Measurements from ENCODE around the gene TEX51.
A peak's percentile ranks its signal among the peaks of the same experiment; 100 is the strongest.

TEX51 gene

GRCh38 chr2:126879348-126880298 is 19.1 kb upstream of the TEX51 start:
- H3K27ac ChIP-seq (ENCODE audit: low read depth, low read length) = no peak overlapping the region
- H3K4ac ChIP-seq (ENCODE audit: low read depth, low read length) = no peak overlapping the region
- no peak for DNase-seq
- H3K79me1 ChIP-seq (ENCODE audit: low read length) = no peaks in the 10 kb centered on the region
- no peak overlapping the region for H3K4me2 ChIP-seq (ENCODE audit: low read length)
- no peak overlapping the region for H4K12ac ChIP-seq (ENCODE audit: low read depth, low read length)
- WGBS (ENCODE audit: extremely low coverage, insufficient coverage, insufficient read length) = no CpG with 5 or more reads among the region's 12 CpGs
- no peak overlapping the region for H3K18ac ChIP-seq (ENCODE audit: low read length)
- H3K9ac ChIP-seq (ENCODE audit: low read length) = no peak overlapping the region
- peaks cover 6 to 7% of the 10 kb centered on the region in 2 experiments for H3K4me1 ChIP-seq (ENCODE audit: control insufficient read depth in 1 of 2, insufficient read depth in 2 of 2, low read length in 2 of 2)
- no peaks in the 10 kb centered on the region for H3K79me2 ChIP-seq (ENCODE audit: control insufficient read depth, insufficient read depth, low read length, poor library complexity)
- H3K14ac ChIP-seq (ENCODE audit: low read length) = no peak overlapping the region
- H3K4me3 ChIP-seq (ENCODE audit: low read depth, low read length) = peak overlapping the region; percentile 29
- no peaks in the 10 kb centered on the region for H3K27me3 ChIP-seq (ENCODE audit: insufficient read depth, low read length)
- no peak overlapping the region for H2AK5ac ChIP-seq (ENCODE audit: low read length)
- H3K36me3 ChIP-seq (ENCODE audit: control insufficient read depth in 1 of 2, insufficient read depth in 2 of 2, low read length in 2 of 2) = no peaks in the 10 kb centered on the region
- H4K8ac ChIP-seq (ENCODE audit: low read depth, low read length) = no peak overlapping the region
- no peak overlapping the region for H2AFZ ChIP-seq (ENCODE audit: insufficient read depth, low read length, poor library complexity)
- no peak overlapping the region for H4K91ac ChIP-seq (ENCODE audit: low read depth, low read length)
- H3K23ac ChIP-seq (ENCODE audit: low read length) = peak overlapping the region; percentile 80
- H2BK5ac ChIP-seq (ENCODE audit: low read depth, low read length, poor library complexity) = no peak overlapping the region
- no peak overlapping the region for H2BK12ac ChIP-seq (ENCODE audit: low read length)
- H2BK120ac ChIP-seq (ENCODE audit: insufficient read depth, low read length, poor library complexity) = no peak overlapping the region
- H3K9me3 ChIP-seq (ENCODE audit: insufficient read depth, low read depth, low read length) = peaks cover 17% of the 10 kb centered on the region

- Histone ChIP-seq H3K14ac (ENCODE audit: low read length) (no peak overlapping the region), H3K18ac (ENCODE audit: low read length) (no peak overlapping the region), H2AK5ac (ENCODE audit: low read length) (no peak overlapping the region), H3K27ac (ENCODE audit: low read depth, low read length) (no peak overlapping the region), H2AFZ (ENCODE audit: insufficient read depth, low read length, poor library complexity) (no peak overlapping the region), H2BK12ac (ENCODE audit: low read length) (no peak overlapping the region), H3K4me3 (ENCODE audit: low read depth, low read length) (no peak overlapping the region), H3K79me2 (ENCODE audit: control insufficient read depth, insufficient read depth, low read length, poor library complexity) (no peaks in the 10 kb centered on the region), H3K27me3 (ENCODE audit: insufficient read depth, low read length) (no peaks in the 10 kb centered on the region), H3K23ac (ENCODE audit: low read length) (no peak overlapping the region), H4K12ac (ENCODE audit: low read depth, low read length) (no peak overlapping the region), H3K4ac (ENCODE audit: low read depth, low read length) (no peak overlapping the region), H3K36me3 (ENCODE audit: control insufficient read depth in 1 of 2, insufficient read depth in 2 of 2, low read length in 2 of 2) (no peaks in the 10 kb centered on the region), H2BK120ac (ENCODE audit: insufficient read depth, low read length, poor library complexity) (no peak overlapping the region), H3K4me2 (ENCODE audit: low read length) (no peak overlapping the region), H3K4me1 (ENCODE audit: control insufficient read depth in 1 of 2, insufficient read depth in 2 of 2, low read length in 2 of 2) (peaks cover 6 to 7% of the 10 kb centered on the region in 2 experiments), H4K8ac (ENCODE audit: low read depth, low read length) (no peak overlapping the region), H2BK5ac (ENCODE audit: low read depth, low read length, poor library complexity) (no peak overlapping the region), H3K9ac (ENCODE audit: low read length) (no peak overlapping the region), H3K79me1 (ENCODE audit: low read length) (no peaks in the 10 kb centered on the region), H4K91ac (ENCODE audit: low read depth, low read length) (no peak overlapping the region), H3K9me3 (ENCODE audit: insufficient read depth, low read depth, low read length) (peaks cover 14% of the 10 kb centered on the region)
- no peak for DNase-seq
- no CpG with 5 or more reads among the region's 7 CpGs for WGBS (ENCODE audit: extremely low coverage, insufficient coverage, insufficient read length)
These were observed 18.4 kb upstream of the TEX51 start for GRCh38 chr2:126880324-126880723.

GRCh38 chr2:126880817-126881216 is 17.9 kb upstream of the TEX51 start:
- Histone ChIP-seq H4K8ac (ENCODE audit: low read depth, low read length) (no peak overlapping the region), H3K23ac (ENCODE audit: low read length) (no peak overlapping the region), H3K9me3 (ENCODE audit: insufficient read depth, low read depth, low read length) (peaks cover 10% of the 10 kb centered on the region), H2AK5ac (ENCODE audit: low read length) (no peak overlapping the region), H3K79me1 (ENCODE audit: low read length) (no peaks in the 10 kb centered on the region), H2BK120ac (ENCODE audit: insufficient read depth, low read length, poor library complexity) (no peak overlapping the region), H3K79me2 (ENCODE audit: control insufficient read depth, insufficient read depth, low read length, poor library complexity) (no peaks in the 10 kb centered on the region), H2BK5ac (ENCODE audit: low read depth, low read length, poor library complexity) (no peak overlapping the region), H3K4me1 (ENCODE audit: control insufficient read depth in 1 of 2, insufficient read depth in 2 of 2, low read length in 2 of 2) (peaks cover 6 to 7% of the 10 kb centered on the region in 2 experiments), H3K36me3 (ENCODE audit: control insufficient read depth in 1 of 2, insufficient read depth in 2 of 2, low read length in 2 of 2) (no peaks in the 10 kb centered on the region), H3K27me3 (ENCODE audit: insufficient read depth, low read length) (no peaks in the 10 kb centered on the region), H3K4me2 (ENCODE audit: low read length) (no peak overlapping the region), H2BK12ac (ENCODE audit: low read length) (no peak overlapping the region), H3K27ac (ENCODE audit: low read depth, low read length) (no peak overlapping the region), H4K91ac (ENCODE audit: low read depth, low read length) (no peak overlapping the region), H4K12ac (ENCODE audit: low read depth, low read length) (no peak overlapping the region), H2AFZ (ENCODE audit: insufficient read depth, low read length, poor library complexity) (no peak overlapping the region), H3K4ac (ENCODE audit: low read depth, low read length) (no peak overlapping the region), H3K14ac (ENCODE audit: low read length) (no peak overlapping the region), H3K4me3 (ENCODE audit: low read depth, low read length) (no peak overlapping the region), H3K9ac (ENCODE audit: low read length) (no peak overlapping the region), H3K18ac (ENCODE audit: low read length) (no peak overlapping the region)
- DNase-seq = no peak
- no CpG with 5 or more reads among the region's 4 CpGs for WGBS (ENCODE audit: extremely low coverage, insufficient coverage, insufficient read length)

GRCh38 chr2:126881591-126881990 is 17.1 kb upstream of the TEX51 start:
- no peak overlapping the region for H2BK120ac ChIP-seq (ENCODE audit: insufficient read depth, low read length, poor library complexity)
- no peak overlapping the region for H4K12ac ChIP-seq (ENCODE audit: low read depth, low read length)
- H3K79me1 ChIP-seq (ENCODE audit: low read length) = no peaks in the 10 kb centered on the region
- H3K79me2 ChIP-seq (ENCODE audit: control insufficient read depth, insufficient read depth, low read length, poor library complexity) = no peaks in the 10 kb centered on the region
- no peak overlapping the region for H3K4ac ChIP-seq (ENCODE audit: low read depth, low read length)
- no peak overlapping the region for H4K91ac ChIP-seq (ENCODE audit: low read depth, low read length)
- no peaks in the 10 kb centered on the region for H3K36me3 ChIP-seq (ENCODE audit: control insufficient read depth in 1 of 2, insufficient read depth in 2 of 2, low read length in 2 of 2)
- H3K23ac ChIP-seq (ENCODE audit: low read length) = no peak overlapping the region
- H3K4me2 ChIP-seq (ENCODE audit: low read length) = no peak overlapping the region
- no peak overlapping the region for H3K14ac ChIP-seq (ENCODE audit: low read length)
- H3K9me3 ChIP-seq (ENCODE audit: insufficient read depth, low read depth, low read length) = peaks cover 10% of the 10 kb centered on the region
- no peak overlapping the region for H2AFZ ChIP-seq (ENCODE audit: insufficient read depth, low read length, poor library complexity)
- no peak overlapping the region for H3K9ac ChIP-seq (ENCODE audit: low read length)
- H3K18ac ChIP-seq (ENCODE audit: low read length) = no peak overlapping the region
- no peak overlapping the region for H3K4me3 ChIP-seq (ENCODE audit: low read depth, low read length)
- H2BK5ac ChIP-seq (ENCODE audit: low read depth, low read length, poor library complexity) = no peak overlapping the region
- H4K8ac ChIP-seq (ENCODE audit: low read depth, low read length) = no peak overlapping the region
- no CpG with 5 or more reads among the region's 9 CpGs for WGBS (ENCODE audit: extremely low coverage, insufficient coverage, insufficient read length)
- H3K4me1 ChIP-seq (ENCODE audit: control insufficient read depth in 1 of 2, insufficient read depth in 2 of 2, low read length in 2 of 2) = peaks cover 8 to 9% of the 10 kb centered on the region in 2 experiments
- no peak overlapping the region for H2BK12ac ChIP-seq (ENCODE audit: low read length)
- no peaks in the 10 kb centered on the region for H3K27me3 ChIP-seq (ENCODE audit: insufficient read depth, low read length)
- no peak overlapping the region for H2AK5ac ChIP-seq (ENCODE audit: low read length)
- H3K27ac ChIP-seq (ENCODE audit: low read depth, low read length) = no peak overlapping the region
- DNase-seq = no peak
